ENCODE data around the gene PDXDC1. TPM values are rescaled to one million over a fixed set of nuclear protein-coding genes. Genes with fewer than 3 reads are reported as not detected.

PDXDC1 gene
- total RNA-seq, 2 donors from 2014 or later: 79.1 to 97.4 TPM

- ATAC-seq (ENCODE audit: insufficient number of reproducible peaks, low FRiP score, low read depth) (no peak), DNase-seq (ENCODE audit: low spot score) (no peak)
- TF ChIP-seq CTCF (IDR thresholded peaks at IDR 0.05): no peak
- Histone ChIP-seq H3K27me3 (replicated peaks; ENCODE audit: insufficient read depth) (no peaks in the 10 kb centered on the region), H3K27ac (no peak overlapping the region), H3K9me3 (no peaks in the 10 kb centered on the region), H3K4me3 (no peak overlapping the region), H3K36me3 (peaks cover 57% of the 10 kb centered on the region), H3K4me1 (ENCODE audit: control insufficient read depth in 1 of 2, low read depth in 2 of 2) (peaks cover 0 to 13% of the 10 kb centered on the region in 2 donors)
Observed at GRCh38 chr16:15031179-15031578, 56.4 kb downstream of the PDXDC1 start.

- DNase-seq (ENCODE audit: low spot score) (no peak), ATAC-seq (ENCODE audit: insufficient number of reproducible peaks, low FRiP score, low read depth) (no peak)
- Histone ChIP-seq H3K27ac (no peak overlapping the region), H3K9me3 (no peaks in the 10 kb centered on the region), H3K36me3 (peaks cover 59% of the 10 kb centered on the region), H3K4me1 (ENCODE audit: control insufficient read depth in 1 of 2, low read depth in 2 of 2) (peaks cover 0 to 13% of the 10 kb centered on the region in 2 donors), H3K4me3 (no peak overlapping the region), H3K27me3 (replicated peaks; ENCODE audit: insufficient read depth) (no peaks in the 10 kb centered on the region)
- TF ChIP-seq CTCF (IDR thresholded peaks at IDR 0.05): no peak
Observed at GRCh38 chr16:15031586-15031985, 56.8 kb downstream of the PDXDC1 start.

GRCh38 chr16:15032547-15033308, 57.9 kb downstream of the PDXDC1 start:
- H3K27ac ChIP-seq: no peak overlapping the region
- peaks cover 65% of the 10 kb centered on the region for H3K36me3 ChIP-seq
- no peak overlapping the region for H3K4me3 ChIP-seq
- TF ChIP-seq CTCF (IDR thresholded peaks at IDR 0.05): no peak
- no peak for ATAC-seq (ENCODE audit: insufficient number of reproducible peaks, low FRiP score, low read depth)
- H3K9me3 ChIP-seq: no peaks in the 10 kb centered on the region
- DNase-seq (ENCODE audit: low spot score): no peak
- peaks cover 0 to 9% of the 10 kb centered on the region in 2 donors for H3K4me1 ChIP-seq (ENCODE audit: control insufficient read depth in 1 of 2, low read depth in 2 of 2)
- H3K27me3 ChIP-seq (replicated peaks; ENCODE audit: insufficient read depth): no peaks in the 10 kb centered on the region

GRCh38 chr16:15033309-15033707, 58.5 kb downstream of the PDXDC1 start:
- no peak for TF ChIP-seq CTCF (IDR thresholded peaks at IDR 0.05)
- Histone ChIP-seq H3K27me3 (replicated peaks; ENCODE audit: insufficient read depth) (no peaks in the 10 kb centered on the region), H3K4me1 (ENCODE audit: control insufficient read depth in 1 of 2, low read depth in 2 of 2) (peaks cover 0 to 8% of the 10 kb centered on the region in 2 donors), H3K4me3 (no peak overlapping the region), H3K27ac (no peak overlapping the region), H3K9me3 (no peaks in the 10 kb centered on the region), H3K36me3 (peaks cover 70% of the 10 kb centered on the region)
- DNase-seq (ENCODE audit: low spot score) (no peak), ATAC-seq (ENCODE audit: insufficient number of reproducible peaks, low FRiP score, low read depth) (no peak)

GRCh38 chr16:15034266-15035162, 59.7 kb downstream of the PDXDC1 start:
- ATAC-seq (ENCODE audit: insufficient number of reproducible peaks, low FRiP score, low read depth) (no peak), DNase-seq (ENCODE audit: low spot score) (no peak)
- Histone ChIP-seq H3K36me3 (peaks cover 72% of the 10 kb centered on the region), H3K9me3 (no peaks in the 10 kb centered on the region), H3K4me3 (no peak overlapping the region), H3K27me3 (replicated peaks; ENCODE audit: insufficient read depth) (no peaks in the 10 kb centered on the region), H3K27ac (peak overlapping the region in 1 of 2 donors; percentile 14), H3K4me1 (ENCODE audit: control insufficient read depth in 1 of 2, low read depth in 2 of 2) (no peaks in the 10 kb centered on the region)
- no peak for TF ChIP-seq CTCF (IDR thresholded peaks at IDR 0.05)
